Ascending aorta (tissue), 2 donors: ENCODE data around the gene SCML2. TPM values are rescaled to one million over a fixed set of nuclear protein-coding genes. Genes with fewer than 3 reads are reported as not detected.

Experiments
- DNase-seq, 2 donors: peaks; one replicate each; pipeline ENCODE4 v3.0.0-alpha.2; 2019; ENCODE audit warnings: low spot score in 2 of 2
- H3K27ac ChIP-seq, 2 donors: fragments of 200-600 bp; sonication (generic); one replicate each; pipeline ENCODE4 v1.5.1; 2016 to 2017; ENCODE audit warnings: mild to moderate bottlenecking in 1 of 2
- H3K27me3 ChIP-seq: fragments of 200-600 bp; sonication (generic); one replicate; pipeline ENCODE4 v1.5.1; 2017
- H3K36me3 ChIP-seq, 2 donors: fragments of 200-600 bp; sonication (generic); one replicate each; pipeline ENCODE4 v1.5.1; 2016
- H3K4me1 ChIP-seq, 2 donors: fragments of 200-600 bp; sonication (generic); one replicate each; pipeline ENCODE4 v1.5.1; 2016 to 2017; ENCODE audit warnings: mild to moderate bottlenecking in 1 of 2
- H3K4me3 ChIP-seq, 2 donors: fragments of 200-600 bp; sonication (generic); one replicate each; pipeline ENCODE4 v1.5.1; 2016 to 2017; ENCODE audit warnings: mild to moderate bottlenecking in 1 of 2
- H3K9me3 ChIP-seq, 2 donors: fragments of 200-600 bp; sonication (generic); one replicate each; pipeline ENCODE4 v1.5.1; 2016
- CTCF ChIP-seq, 3 experiments: fragments of 200-600 bp in 2 of 3; fragments of 450-650 bp in 1 of 3; sonication (generic) in 2 of 3; IDR thresholded peaks; one replicate each; pipeline ENCODE4 v1.5.1; 2016 to 2019; ENCODE audit warnings: antibody characterized with exemption in 3 of 3, mild to moderate bottlenecking in 1 of 3, moderate library complexity in 1 of 3
- intact Hi-C: fragments of 100-400 bp; cut with DNase I; formaldehyde crosslinking; loops from one replicate; pipeline ENCODE4 v1.15.1; 2023
- total RNA-seq: library from RNA; depleted of rRNA; stranded (reverse); fragments of >200 nt; gene quantifications from one replicate; pipeline ENCODE4 v1.1.0, GENCODE V29; 2016

Gene SCML2
- total RNA-seq, result 0.64 TPM

DNA sequence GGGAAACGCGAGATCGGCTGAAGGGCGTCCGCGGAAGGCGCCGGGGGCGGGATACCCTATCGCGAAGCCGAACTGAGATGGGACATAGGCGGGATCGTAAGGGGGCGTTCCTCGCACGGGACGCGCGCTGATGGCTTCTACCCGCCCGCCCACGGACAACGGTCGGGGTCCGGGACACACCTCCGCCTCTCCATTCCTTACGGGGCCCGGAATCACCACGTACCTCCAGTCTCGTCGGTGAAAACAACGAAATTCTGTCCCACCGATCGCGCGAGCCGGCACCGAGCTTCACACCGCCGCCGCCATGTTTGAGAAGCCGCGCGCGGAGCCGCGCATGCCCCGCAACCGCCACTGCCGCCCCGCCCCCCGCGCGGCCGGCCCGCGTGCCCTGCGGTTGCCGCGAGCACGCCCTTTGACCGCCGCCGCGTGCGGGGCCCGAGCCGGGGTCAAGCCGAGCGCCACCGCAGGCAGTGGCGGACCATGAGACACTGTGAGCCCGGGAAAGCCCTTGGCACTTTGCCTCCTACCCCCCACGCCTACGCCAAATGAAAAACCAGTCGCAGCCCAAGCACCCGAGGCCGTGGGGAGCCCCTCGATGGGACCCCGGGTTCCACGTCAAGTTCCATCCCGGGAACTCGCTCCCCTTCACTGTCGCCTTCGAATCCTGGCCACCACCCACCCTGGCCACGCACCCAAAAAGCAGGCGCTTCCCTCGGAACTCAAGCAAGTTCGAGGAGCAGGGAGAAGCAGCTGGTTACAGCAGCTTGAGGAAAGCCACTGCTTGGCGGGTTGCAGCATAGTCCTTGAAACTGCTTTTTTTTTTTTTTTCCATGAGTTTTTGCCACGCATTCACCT is at the start of gene SCML2:
Gene SCML2 (minus strand): TSS at position 320 of the 855 bp plus-strand sequence. CDS start 20,617 bp downstream, outside the sequence.
- no peaks in the 10 kb centered on the region for H3K9me3 ChIP-seq
- H3K27ac ChIP-seq, result no peak within 1 kb of the TSS
- no peaks in the 10 kb centered on the region for H3K36me3 ChIP-seq
- intact Hi-C loops, result no loop called here
- H3K27me3 ChIP-seq, result no peaks in the 10 kb centered on the region
- no peaks in the 10 kb centered on the region for H3K4me1 ChIP-seq
- peak within 1 kb of the TSS; percentile 54 to 68 for H3K4me3 ChIP-seq
- no peak for DNase-seq
- TF ChIP-seq CTCF (IDR thresholded peaks at IDR 0.05), result no peak

DNA sequence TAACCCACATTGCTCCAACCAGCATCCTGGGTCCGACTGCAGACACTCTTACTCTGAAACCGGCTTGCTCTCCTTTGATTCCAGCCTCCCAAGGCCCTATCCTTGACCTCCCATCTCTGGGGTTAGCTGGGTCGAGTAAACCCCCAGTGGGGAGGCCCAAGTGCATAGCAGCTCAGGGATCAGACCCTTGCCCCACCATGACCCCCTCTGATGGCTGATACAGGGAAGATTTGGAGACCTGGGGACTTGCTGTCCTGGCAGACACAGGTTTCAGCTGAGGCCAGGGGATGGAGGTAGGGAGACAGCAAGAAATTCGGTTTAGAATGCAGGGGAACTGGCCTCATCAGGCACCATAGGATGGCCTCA is 47.3 kb upstream of the SCML2 start:
- no peaks in the 10 kb centered on the region for H3K27me3 ChIP-seq
- intact Hi-C loops, result no loop called here
- no peak for DNase-seq

GRCh38 chrX:18394477-18394876 is 40.0 kb upstream of the SCML2 start:
- DNase-seq, result no peak
- Histone ChIP-seq H3K27ac (no peak overlapping the region), H3K4me3 (peak overlapping the region in 1 of 2 donors; percentile 7), H3K36me3 (no peaks in the 10 kb centered on the region), H3K4me1 (no peaks in the 10 kb centered on the region), H3K27me3 (no peaks in the 10 kb centered on the region), H3K9me3 (no peaks in the 10 kb centered on the region)
- intact Hi-C loops, result loop anchor here (2.0 to 10.0 kb wide), 2 partner anchors 500 to 590 kb away; partner anchors contain the start of gene PHKA2
- no peak for TF ChIP-seq CTCF (IDR thresholded peaks at IDR 0.05)

More for the DNA sequence above, 47.3 kb upstream of the SCML2 start:
- Histone ChIP-seq H3K27ac (no peak overlapping the region), H3K9me3 (no peaks in the 10 kb centered on the region), H3K4me3 (no peak overlapping the region), H3K36me3 (no peaks in the 10 kb centered on the region), H3K4me1 (no peaks in the 10 kb centered on the region)
- no peak for TF ChIP-seq CTCF (IDR thresholded peaks at IDR 0.05)

DNA sequence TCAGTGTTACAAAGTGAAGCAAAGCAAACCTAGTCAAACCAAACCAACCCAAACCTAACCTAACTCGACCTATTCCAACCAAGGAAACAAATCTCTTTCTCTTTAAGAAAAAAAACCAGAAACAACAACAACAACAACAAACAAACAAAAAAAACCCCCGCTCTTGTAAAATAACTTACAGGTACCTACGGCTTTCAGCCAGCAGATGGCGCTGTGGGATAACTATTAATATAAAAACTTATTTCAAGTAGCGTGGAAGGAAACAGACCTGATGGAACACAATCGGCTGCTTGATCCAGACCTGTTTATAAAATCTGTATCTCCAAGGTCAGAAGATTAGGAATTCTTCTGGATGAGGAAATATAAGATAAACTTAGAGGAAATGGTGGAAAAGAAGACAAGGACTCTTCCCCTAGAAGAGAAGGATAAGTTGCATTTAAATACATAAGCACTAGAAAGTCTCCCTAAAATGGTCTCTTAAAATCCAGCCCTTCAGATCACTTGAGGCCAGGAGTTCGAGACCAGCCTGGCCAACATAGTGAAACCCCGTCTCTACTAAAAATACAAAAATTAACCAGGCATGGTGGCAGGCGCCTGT is 36.6 kb upstream of the SCML2 start:
- peak; percentile 62 to 79 (median 63) for TF ChIP-seq CTCF (IDR thresholded peaks at IDR 0.05)
- Histone ChIP-seq H3K36me3 (no peaks in the 10 kb centered on the region), H3K9me3 (no peaks in the 10 kb centered on the region), H3K27ac (no peak overlapping the region), H3K4me3 (no peak overlapping the region), H3K4me1 (no peaks in the 10 kb centered on the region), H3K27me3 (no peaks in the 10 kb centered on the region)
- intact Hi-C loops, result loop anchor here (1.0 to 10.0 kb wide), 2 partner anchors 594 to 943 kb away; partner anchors contain the start of gene PHKA2
- peak in 1 of 2 donors; percentile 84 for DNase-seq

- Histone ChIP-seq H3K4me1 (no peaks in the 10 kb centered on the region), H3K27ac (no peak overlapping the region), H3K4me3 (no peak overlapping the region), H3K27me3 (no peaks in the 10 kb centered on the region), H3K9me3 (no peaks in the 10 kb centered on the region), H3K36me3 (no peaks in the 10 kb centered on the region)
- intact Hi-C loops, result loop anchor here (10.0 kb wide), 1 partner anchor 595 kb away; the partner anchor contains the start of gene PHKA2
- no peak for DNase-seq
- TF ChIP-seq CTCF (IDR thresholded peaks at IDR 0.05), result no peak
Observed at GRCh38 chrX:18389966-18390365, 35.5 kb upstream of the SCML2 start.
